EL (cell line): ENCODE data around the gene KRTAP21-2.
"Not testable (repeated sequence)": the region's sequence is repeated elsewhere in the genome, so short reads cannot be mapped to it uniquely, and the experiment has no call there.

ENCODE experiments used
- DNase-seq: peaks from one replicate; pipeline ENCODE4 v3.0.0-alpha.2; 2016

Gene KRTAP21-2

DNA sequence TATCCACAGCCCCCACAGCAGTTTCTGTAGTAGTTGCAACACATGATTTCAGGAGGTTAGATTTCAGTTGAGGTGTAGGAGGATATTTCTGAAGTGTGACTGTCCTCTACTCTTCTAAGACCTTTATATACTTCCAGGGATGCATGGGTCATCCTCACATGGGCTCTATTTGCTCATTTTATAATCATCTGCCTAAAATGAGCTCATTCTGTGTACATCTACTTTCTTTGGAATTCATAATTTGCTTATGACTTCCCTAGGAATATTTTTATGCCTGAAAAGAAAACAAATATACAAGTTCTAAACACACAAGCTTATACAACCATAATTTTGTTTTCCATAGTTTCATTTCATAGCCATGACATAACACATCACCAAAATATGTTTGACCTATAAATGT, at the start of gene KRTAP21-2:
TSS of gene KRTAP21-2 (minus strand) at position 101 of the 400 bp plus-strand sequence. CDS start at position 44, 57 bp downstream.
- no peak for DNase-seq

DNA sequence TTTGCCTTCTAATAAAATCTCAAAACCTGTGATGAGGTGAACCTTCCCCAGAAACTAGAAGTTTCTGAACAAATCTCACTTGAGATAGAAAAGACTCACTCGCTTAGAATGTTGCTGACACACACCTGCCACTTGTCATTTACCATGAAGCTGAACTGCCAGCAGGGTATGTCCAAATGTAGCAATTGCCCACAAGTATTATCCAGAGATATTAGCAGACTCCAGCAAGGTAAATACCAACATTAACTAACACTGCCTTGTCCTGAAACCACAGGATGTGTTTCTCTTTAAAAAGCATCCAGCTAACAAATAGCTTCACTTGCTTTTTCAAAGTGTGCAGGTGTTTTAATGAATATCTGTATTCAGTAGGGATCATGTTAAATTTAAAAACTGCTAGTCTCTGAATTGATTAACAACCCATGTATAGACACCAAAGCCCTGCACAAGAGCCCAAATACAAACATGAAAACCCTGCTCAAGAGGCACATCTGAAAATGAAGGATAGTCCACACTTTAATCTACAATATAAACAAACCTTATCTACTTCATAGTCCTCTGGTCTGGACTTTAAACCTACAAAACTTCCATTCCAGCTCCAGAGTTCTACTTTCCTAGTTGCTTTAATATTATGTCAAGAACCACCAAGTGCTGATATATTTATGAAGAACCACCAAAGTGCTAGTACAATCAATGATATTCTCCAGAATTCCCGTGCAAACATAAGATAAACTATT, 46.7 kb upstream of the KRTAP21-2 start:
- DNase-seq, result no peak

DNA sequence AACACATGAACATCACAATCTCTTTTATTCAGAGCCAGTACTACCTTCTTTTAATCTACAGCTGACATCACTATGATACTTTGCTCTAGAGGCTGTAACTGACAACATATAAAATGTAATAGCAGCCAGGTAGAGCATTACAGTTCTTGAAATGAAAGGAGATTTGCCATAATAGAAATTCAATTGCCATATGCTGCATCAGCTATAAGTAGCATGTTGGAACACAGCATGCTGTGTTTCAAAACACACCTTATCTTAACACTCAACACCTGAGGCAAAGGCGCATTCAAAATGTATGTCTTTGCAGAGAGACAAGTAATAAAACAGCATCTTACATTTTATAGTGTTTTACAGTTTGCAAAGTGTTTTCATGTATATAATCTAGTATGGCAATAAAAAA, 32.2 kb upstream of the KRTAP21-2 start:
- no peak for DNase-seq

DNA sequence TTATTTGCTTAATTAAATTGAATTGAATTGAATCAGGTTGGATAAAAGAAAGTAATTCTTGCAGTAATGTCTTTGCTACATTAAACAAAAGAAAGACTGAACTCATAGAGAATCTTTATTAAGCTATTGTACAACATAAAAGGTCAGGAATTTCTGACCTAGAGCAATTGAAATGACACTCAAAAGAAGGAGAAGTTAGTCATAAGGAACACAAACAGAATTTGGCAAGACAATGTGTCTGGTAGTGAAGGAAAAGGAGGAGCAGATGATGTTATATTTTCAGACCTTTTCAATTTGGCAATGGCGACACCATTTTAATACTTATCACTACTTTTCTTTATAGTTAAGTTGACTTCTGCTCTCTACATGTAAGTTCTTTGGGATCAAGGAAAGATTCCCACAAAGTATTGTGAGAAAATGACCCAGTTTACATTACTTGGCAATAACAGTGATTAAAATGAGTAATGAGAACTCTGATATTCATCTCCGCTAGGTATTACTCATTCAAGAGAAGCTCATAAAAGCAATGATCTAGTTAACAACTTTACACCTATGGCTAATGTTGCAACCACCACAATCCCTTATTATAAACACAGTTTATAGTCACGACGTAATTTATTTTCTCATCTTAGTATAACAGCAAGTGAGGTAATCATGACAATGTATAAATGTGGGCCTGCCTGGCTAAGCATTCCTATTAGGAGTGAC, 22.8 kb upstream of the KRTAP21-2 start:
- DNase-seq, result no peak

DNA sequence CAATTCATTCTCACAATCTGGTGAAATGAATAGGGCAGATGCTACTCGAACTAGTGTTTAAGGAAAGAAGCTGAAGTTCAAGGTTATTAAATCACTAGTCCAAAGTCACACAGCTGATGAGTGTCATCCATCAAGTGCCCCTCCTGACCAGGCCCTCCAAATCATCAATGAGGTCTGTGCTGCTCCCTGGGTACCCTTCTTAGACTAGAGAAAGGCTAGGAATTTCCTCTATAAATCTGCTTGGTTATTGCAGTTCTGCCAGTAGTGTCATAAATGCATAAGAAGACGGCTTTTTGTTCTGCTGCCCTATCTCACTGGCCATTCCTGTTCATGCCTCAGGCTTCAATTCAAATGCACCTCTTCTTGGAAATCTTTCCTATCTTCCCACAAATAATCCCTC, 13.7 kb upstream of the KRTAP21-2 start:
- no peak for DNase-seq

DNA sequence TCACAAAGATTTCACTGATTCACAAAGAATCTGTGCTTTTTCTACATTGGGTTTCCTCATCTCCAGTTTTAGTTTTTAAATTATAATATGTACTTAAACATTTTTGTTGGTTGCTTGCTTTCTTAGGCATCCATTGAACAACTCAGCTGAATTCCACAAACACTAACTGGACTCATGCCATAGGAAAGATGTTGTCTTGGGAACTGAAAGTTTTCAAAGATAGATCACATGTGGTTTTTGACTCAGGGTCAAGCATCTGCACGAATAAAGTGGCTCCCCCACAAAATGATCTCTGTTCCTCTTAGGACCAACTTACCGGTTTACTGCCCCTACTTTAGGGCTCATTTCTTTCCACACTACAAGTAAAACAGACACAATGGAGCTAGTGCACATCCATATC, 11.2 kb upstream of the KRTAP21-2 start:
- DNase-seq, result no peak

DNA sequence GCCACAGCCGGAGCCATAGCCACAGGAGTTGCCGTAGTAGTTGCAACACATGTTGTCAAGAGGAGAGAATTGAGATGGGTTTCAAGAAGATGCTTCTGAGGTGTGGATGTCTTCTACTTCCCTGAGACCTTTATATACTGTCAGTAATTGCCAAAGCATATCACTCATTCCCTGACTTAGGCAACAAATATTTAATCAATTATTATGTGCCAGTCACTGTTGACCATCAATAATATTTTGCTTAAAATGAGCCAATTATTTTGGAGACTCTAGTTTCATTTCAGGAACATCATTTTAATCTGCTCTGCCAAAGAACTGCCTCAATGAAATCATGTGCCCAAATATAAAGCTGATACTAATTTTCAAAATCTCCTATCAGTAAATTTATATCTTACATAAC, 8.3 kb upstream of the KRTAP21-2 start, which contains the start of gene KRTAP21-1:
TSS of gene KRTAP21-1 (minus strand) at position 101 of the 400 bp plus-strand sequence. CDS start at position 51, 50 bp downstream.
- not testable (repeated sequence) for DNase-seq

DNA sequence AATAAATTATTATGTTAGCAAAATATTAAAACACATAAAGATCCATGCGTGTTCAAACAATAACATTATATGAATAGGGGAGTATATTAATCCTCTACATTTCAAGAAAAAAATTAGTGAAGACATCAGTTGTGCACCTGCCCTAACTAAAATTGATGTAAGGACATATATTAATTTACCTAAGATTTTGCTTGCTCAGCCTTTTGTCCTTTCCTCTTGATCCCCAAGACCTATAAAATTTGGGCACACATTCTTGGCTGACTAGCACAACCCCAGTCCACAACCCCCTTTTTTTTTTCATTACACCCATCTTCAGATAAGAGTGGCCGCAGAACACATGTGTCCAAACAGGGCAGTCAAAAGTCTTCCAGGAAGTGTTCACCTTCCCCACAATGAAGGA, 6.6 kb downstream of the KRTAP21-2 start:
- no peak for DNase-seq

DNA sequence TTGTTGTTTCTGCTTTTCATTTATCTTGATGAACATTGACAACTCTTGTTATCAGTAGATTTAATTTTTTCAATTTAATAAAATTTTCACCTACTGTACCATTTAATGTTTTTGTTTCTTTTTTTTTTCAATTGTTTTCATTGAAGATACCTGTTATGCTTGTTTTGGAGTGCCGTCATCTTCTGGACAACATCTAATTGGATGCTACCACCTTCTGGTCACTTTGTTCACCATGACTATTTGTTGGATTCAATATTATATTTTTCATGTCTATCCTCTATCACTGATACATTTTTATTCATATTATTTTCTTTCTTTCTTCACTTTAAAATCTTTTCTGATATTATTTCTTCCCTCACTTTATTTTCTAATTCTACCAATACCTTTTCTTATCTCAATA, 14.0 kb downstream of the KRTAP21-2 start:
- DNase-seq, result no peak

DNA sequence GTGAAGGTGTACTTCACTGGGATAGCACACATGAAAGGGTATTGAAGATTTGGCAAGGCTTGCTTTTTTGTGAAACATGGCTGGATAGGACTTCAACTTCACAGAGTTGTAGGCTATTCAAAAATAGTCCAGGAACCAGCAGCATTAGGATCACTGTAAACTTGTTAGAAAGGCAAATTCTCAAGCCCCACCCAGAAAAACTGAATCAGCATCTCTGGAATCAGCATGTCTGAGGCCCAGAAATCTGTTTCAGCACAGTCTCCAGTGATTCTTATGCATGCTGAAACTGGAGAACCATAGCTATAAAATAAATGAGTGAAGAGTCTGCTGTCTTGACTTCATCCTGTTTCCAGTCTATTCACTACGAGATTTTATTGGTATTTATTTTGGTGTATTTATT, 20.3 kb downstream of the KRTAP21-2 start:
- DNase-seq, result no peak

DNA sequence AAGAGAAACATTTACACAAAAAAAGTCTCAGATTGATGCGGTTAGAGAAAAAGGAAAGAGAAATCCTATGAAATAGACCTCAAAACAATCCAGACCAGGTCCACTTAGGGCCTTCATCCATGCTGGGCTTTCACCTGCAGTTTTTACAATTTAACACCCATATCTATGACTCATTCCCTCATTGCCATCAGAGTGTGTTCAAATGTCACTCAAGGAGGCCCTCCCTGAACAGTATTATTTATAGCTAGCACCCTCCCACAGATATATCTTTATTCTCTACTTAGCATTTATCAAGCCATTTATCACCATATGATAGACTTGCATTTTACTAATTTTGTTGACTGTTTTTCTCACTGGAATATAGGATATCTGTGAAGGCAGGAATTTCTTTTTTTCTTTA, 27.7 kb downstream of the KRTAP21-2 start:
- no peak for DNase-seq

DNA sequence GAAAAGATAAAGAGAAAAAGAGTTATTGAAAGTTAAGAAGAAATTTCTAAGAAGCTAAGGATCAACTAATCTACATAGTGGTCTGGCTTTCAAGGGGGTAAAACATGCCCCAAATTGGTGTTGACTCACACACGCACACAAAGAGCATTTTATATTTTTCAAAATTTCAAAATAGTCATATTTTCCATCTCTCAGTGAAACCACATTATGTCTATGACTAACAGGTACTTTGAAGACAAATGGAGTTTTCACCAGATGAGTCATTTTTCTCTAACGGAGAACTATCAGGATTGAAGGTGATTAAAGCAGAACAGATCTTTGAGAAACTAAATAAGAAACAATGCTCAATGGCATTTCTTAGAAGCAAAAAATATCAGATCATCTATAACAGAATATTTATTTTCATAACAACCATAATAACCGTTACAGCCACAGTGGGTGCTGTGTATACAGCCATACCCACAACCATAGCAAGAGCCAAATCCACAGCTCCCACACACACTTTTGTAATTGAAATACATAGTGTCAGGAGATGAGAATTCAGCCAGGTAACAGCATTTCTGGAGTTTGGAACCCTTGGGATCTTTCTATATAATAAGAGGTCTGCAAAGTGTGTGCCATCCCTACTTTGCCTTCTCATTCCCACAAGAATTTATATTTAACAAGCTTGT, 28.7 kb downstream of the KRTAP21-2 start, which contains the start of gene KRTAP21-3:
TSS of gene KRTAP21-3 (minus strand) at position 539 of the 671 bp plus-strand sequence. CDS start at position 521, 18 bp downstream.
- no peak for DNase-seq

DNA sequence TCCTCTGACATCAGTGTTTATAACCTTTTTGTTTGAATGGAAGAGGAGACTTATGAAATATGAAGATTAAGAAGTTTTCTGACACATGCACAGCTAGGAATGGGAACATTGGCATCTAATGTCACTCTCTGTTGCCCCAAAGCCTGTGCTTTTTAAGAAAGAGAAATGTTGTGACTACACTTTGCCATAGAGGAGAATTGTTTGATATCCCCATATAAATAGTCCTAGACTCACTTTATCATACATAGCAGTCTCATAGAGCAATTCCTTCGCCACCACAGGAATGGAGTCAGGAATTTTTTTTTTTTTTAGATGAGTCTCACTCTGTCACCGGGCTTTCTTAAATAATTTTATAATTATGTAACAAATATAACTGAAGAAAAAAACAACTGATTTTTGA, 30.0 kb downstream of the KRTAP21-2 start:
- no peak for DNase-seq

DNA sequence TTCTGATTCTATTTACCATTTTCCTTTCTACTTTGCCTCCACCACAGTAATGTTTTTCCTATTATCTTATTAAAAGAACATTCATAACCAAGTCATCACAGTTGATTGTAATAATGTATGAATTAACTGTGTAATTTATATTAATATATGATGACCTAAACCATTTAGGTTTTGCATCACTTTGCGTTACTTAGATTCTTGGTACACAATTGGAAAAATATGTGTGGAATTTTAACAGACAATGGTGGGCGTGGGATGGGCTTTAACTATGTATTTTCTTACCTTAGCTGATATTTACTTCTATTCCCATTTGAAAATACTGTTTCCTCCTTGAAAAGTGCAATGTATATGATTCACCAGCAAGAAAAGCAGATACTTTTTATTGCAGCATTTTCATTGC, 32.1 kb downstream of the KRTAP21-2 start:
- no peak for DNase-seq

DNA sequence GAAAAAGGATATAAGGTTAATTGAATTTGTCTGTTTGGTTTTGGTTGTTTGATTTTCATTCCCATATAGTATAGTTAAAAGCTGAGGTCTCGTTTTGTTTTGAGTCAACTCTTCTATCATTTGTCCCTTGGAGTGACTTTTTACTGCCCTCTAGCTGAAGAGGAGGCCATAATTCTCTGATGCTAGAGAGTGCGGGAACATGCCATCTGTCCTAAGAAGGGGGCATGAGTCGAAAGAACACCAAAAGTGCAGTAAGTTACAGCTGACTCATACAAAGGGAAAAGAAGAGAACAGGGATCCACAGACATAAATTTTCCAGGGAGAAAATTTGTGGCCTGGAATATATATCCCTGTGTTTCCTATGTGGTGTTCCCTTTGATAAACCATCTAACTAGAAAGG, 32.6 kb downstream of the KRTAP21-2 start:
- no peak for DNase-seq

DNA sequence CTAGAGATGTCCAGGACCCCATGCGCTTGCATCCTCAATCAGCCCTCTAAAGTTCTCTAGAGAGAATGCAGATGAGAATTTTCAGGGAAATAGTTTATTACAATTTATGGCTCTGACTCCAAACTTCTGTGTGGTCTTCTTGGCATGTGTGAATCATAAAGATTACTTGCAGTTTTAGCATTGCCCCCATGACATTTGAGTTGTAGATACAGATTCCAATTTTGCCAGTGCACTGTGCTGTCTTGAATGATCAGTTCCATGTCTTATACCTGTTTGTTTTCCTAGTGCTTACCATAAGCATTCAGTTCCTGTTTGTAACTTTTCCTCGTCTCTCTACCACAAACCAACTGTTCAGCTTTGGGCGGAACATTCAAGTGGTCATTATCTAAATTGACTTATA, 33.3 kb downstream of the KRTAP21-2 start:
- no peak for DNase-seq

DNA sequence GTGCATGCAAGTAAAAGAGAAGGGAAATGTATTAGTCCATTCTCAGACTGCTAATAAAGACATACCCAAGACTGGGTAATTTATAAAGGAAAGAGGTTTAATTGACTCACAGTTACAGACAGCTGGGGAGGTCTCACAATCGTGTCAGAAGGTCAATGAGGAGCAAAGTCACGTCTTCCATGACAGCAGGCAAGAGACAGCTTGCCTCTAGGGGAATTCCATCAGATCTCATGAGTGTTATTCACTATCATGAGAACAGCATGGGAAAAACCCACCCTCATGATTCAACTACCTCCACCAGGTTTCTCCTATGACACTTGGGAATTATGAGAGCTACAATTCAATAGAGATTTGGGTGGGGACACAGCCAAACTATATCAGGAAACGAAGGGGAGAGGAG, 36.6 kb downstream of the KRTAP21-2 start:
- no peak for DNase-seq

DNA sequence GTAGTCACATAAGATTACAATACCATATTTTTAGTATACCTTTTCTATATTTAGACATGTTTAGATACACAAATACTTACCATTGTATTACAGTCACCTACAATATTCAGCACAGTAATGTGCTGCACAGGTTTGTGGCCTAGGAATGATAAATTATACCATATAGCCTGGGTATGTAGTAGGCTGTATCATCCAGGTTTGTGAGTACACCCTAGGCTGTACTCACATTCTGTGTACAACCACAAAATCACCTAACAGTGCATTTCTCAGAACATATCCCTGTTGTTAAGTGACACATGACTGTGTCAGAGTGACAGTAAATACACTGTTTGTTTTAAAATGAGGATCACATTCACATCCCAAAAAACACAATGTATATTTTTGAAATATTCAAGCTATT, 39.6 kb downstream of the KRTAP21-2 start:
- DNase-seq, result no peak
